Measurements from ENCODE around the gene HES5.

HES5 gene

GRCh38 chr1:2548068-2548589, 18.1 kb upstream of the HES5 start:
- Histone ChIP-seq H3K4me2 (ENCODE audit: low read length) (peak overlapping the region; percentile 88), H3K79me2 (no peaks in the 10 kb centered on the region), H2AFZ (peak overlapping the region; percentile 41), H3K4me3 (ENCODE audit: low read depth, low read length) (peak overlapping the region; percentile 45), H3K9me3 (ENCODE audit: control insufficient read depth, low read length) (no peaks in the 10 kb centered on the region), H3K36me3 (ENCODE audit: control insufficient read depth, insufficient read depth, low read length) (no peaks in the 10 kb centered on the region), H3K4me1 (peaks cover 12% of the 10 kb centered on the region), H3K27ac (peak overlapping the region; percentile 95), H3K9ac (no peak overlapping the region), H3K27me3 (ENCODE audit: control insufficient read depth, insufficient read depth, low read length) (no peaks in the 10 kb centered on the region)
- peak; percentile 79 for TF ChIP-seq CTCF (IDR thresholded peaks at IDR 0.05)

GRCh38 chr1:2547210-2548067, 17.4 kb upstream of the HES5 start:
- Histone ChIP-seq H3K4me2 (ENCODE audit: low read length) (peak overlapping the region; percentile 74), H3K4me3 (ENCODE audit: low read depth, low read length) (peak overlapping the region; percentile 53), H3K9me3 (ENCODE audit: control insufficient read depth, low read length) (no peaks in the 10 kb centered on the region), H3K4me1 (peaks cover 12% of the 10 kb centered on the region), H3K79me2 (no peaks in the 10 kb centered on the region), H2AFZ (peak overlapping the region; percentile 62), H3K27ac (peak overlapping the region; percentile 95), H3K27me3 (ENCODE audit: control insufficient read depth, insufficient read depth, low read length) (no peaks in the 10 kb centered on the region), H3K9ac (no peak overlapping the region), H3K36me3 (ENCODE audit: control insufficient read depth, insufficient read depth, low read length) (no peaks in the 10 kb centered on the region)
- TF ChIP-seq CTCF (IDR thresholded peaks at IDR 0.05), result no peak

DNA sequence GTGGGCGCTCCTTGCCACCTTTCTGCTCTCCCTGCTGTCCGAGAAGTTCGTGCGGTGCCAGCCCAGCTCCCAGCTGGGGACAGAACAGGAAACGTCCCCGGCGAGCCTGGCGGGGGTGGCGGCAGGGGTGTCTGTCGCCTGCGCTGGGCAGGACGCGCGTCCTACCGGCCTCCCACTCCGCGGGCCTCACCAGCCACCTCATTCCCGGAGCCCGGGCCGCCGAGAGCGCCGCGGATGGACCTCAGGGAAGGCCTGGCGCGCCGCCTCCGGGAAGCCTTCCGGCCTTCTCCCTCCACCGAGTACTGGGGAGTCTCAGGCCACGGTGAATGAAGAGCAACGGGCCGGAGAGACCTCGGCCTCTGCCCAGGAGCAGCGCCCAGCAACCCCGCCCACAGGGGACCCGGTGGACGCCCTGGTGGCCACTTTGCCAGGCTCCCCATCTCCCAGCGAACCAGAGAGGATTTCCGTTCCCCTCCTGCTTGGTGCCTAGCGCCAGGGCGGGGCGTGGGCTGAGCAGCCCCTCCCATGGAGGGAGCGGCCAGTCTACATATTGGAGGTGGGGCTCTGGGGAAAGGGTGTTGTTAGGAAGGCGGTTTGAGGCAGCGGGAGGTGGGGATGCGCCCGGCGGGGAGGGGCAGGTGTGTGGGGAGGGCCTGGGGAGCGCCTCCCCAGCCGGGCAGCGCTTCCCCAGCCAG, 16.6 kb upstream of the HES5 start:
- H3K27me3 ChIP-seq (ENCODE audit: control insufficient read depth, insufficient read depth, low read length), result no peaks in the 10 kb centered on the region
- H3K36me3 ChIP-seq (ENCODE audit: control insufficient read depth, insufficient read depth, low read length), result no peaks in the 10 kb centered on the region
- H3K9ac ChIP-seq, result no peak overlapping the region
- H3K79me2 ChIP-seq, result no peaks in the 10 kb centered on the region
- peak overlapping the region; percentile 62 for H2AFZ ChIP-seq
- H3K4me2 ChIP-seq (ENCODE audit: low read length), result peak overlapping the region; percentile 74
- no peaks in the 10 kb centered on the region for H3K9me3 ChIP-seq (ENCODE audit: control insufficient read depth, low read length)
- TF ChIP-seq CTCF (IDR thresholded peaks at IDR 0.05), result peak; percentile 19
- peaks cover 12% of the 10 kb centered on the region for H3K4me1 ChIP-seq
- H3K27ac ChIP-seq, result peak overlapping the region; percentile 95
- peak overlapping the region; percentile 53 for H3K4me3 ChIP-seq (ENCODE audit: low read depth, low read length)

GRCh38 chr1:2545754-2546514, 15.9 kb upstream of the HES5 start:
- H3K9ac ChIP-seq, result no peak overlapping the region
- no peaks in the 10 kb centered on the region for H3K9me3 ChIP-seq (ENCODE audit: control insufficient read depth, low read length)
- H3K4me2 ChIP-seq (ENCODE audit: low read length), result peak overlapping the region; percentile 74
- peak overlapping the region; percentile 53 for H3K4me3 ChIP-seq (ENCODE audit: low read depth, low read length)
- no peaks in the 10 kb centered on the region for H3K36me3 ChIP-seq (ENCODE audit: control insufficient read depth, insufficient read depth, low read length)
- peaks cover 12% of the 10 kb centered on the region for H3K4me1 ChIP-seq
- no peaks in the 10 kb centered on the region for H3K79me2 ChIP-seq
- no peaks in the 10 kb centered on the region for H3K27me3 ChIP-seq (ENCODE audit: control insufficient read depth, insufficient read depth, low read length)
- H2AFZ ChIP-seq, result peak overlapping the region; percentile 62
- TF ChIP-seq CTCF (IDR thresholded peaks at IDR 0.05), result no peak
- peak overlapping the region; percentile 95 for H3K27ac ChIP-seq
